LoVo (cell line): ENCODE data around the gene VPS35L.

Source experiments
- DNase-seq: peaks from one replicate; pipeline ENCODE4 v3.0.0-alpha.2; 2016; ENCODE audit warnings: low spot score

The VPS35L gene

GRCh38 chr16:19555186-19555937 lies at the start of gene VPS35L:
TSS of gene VPS35L (plus strand) at chr16:19555703. CDS start at chr16:19555730, 27 bp downstream.
- peak; percentile 93 for DNase-seq

- no peak for DNase-seq
Measured at GRCh38 chr16:19506965-19507364, 48.5 kb upstream of the VPS35L start.

GRCh38 chr16:19507867-19508266 lies 47.6 kb upstream of the VPS35L start:
- no peak for DNase-seq

GRCh38 chr16:19512297-19512696 lies 43.2 kb upstream of the VPS35L start:
- no peak for DNase-seq

- DNase-seq, result no peak
Measured at GRCh38 chr16:19513377-19514053, 42.0 kb upstream of the VPS35L start.

GRCh38 chr16:19515757-19516156 lies 39.7 kb upstream of the VPS35L start:
- DNase-seq, result no peak

GRCh38 chr16:19517424-19518089 lies 37.9 kb upstream of the VPS35L start:
- DNase-seq, result peak; percentile 59

- no peak for DNase-seq
Measured at GRCh38 chr16:19518388-19518787, 37.1 kb upstream of the VPS35L start.

- peak; percentile 66 for DNase-seq
Measured at GRCh38 chr16:19520861-19521331, 34.6 kb upstream of the VPS35L start.

GRCh38 chr16:19521471-19522396 lies 33.8 kb upstream of the VPS35L start, which contains the start of gene GDE1:
TSS of gene GDE1 (minus strand) at chr16:19522098. CDS start at chr16:19521964, 134 bp downstream.
- peak; percentile 92 for DNase-seq

GRCh38 chr16:19522397-19522732 lies 33.1 kb upstream of the VPS35L start:
- DNase-seq, result no peak

- DNase-seq, result no peak
Measured at GRCh38 chr16:19522760-19523159, 32.7 kb upstream of the VPS35L start.

GRCh38 chr16:19523184-19523558 lies 32.3 kb upstream of the VPS35L start:
- DNase-seq, result no peak

GRCh38 chr16:19523559-19524355 lies 31.7 kb upstream of the VPS35L start, which contains the start of gene CCP110:
TSS of gene CCP110 (plus strand) at chr16:19523942. CDS start at chr16:19527882, 3,940 bp downstream.
- peak; percentile 95 for DNase-seq

- DNase-seq, result no peak
Measured at GRCh38 chr16:19524356-19524615, 31.2 kb upstream of the VPS35L start.

- DNase-seq, result no peak
Measured at GRCh38 chr16:19524616-19525384, 30.7 kb upstream of the VPS35L start.

- DNase-seq, result no peak
Measured at GRCh38 chr16:19525385-19525723, 30.1 kb upstream of the VPS35L start.

- DNase-seq, result no peak
Measured at GRCh38 chr16:19527161-19527560, 28.3 kb upstream of the VPS35L start.

GRCh38 chr16:19528666-19529065 lies 26.8 kb upstream of the VPS35L start:
- DNase-seq, result no peak

GRCh38 chr16:19532601-19533000 lies 22.9 kb upstream of the VPS35L start:
- DNase-seq, result no peak
